NK-92 (cell line): Measurements from ENCODE around the gene GALNT12.

ENCODE experiments used
- DNase-seq: peaks from one replicate; lab custom pipeline; 2025; ENCODE audit not compliant: unreplicated experiment; lab: John Stamatoyannopoulos, UW

GALNT12 gene

DNA sequence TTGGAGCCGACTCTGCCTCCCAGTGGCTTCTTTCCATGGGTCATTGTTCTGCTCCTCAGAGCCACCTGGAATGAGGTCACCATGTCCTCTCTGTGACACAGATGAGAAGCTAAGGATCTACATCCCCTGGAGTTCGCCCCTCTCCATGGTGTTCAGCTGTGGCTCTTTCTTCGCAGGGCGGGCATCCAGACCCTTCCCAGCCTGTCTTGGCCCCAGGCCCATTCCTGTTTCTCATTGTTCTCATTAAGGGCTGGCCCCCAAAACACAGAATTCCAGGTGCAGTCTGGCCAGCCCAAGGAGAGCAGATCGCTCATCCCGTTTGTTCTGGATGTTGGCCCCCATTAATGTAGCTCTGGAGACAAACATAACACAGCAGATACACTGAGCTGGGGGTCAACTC lies 69.8 kb downstream of the GALNT12 start:
- no peak for DNase-seq

DNA sequence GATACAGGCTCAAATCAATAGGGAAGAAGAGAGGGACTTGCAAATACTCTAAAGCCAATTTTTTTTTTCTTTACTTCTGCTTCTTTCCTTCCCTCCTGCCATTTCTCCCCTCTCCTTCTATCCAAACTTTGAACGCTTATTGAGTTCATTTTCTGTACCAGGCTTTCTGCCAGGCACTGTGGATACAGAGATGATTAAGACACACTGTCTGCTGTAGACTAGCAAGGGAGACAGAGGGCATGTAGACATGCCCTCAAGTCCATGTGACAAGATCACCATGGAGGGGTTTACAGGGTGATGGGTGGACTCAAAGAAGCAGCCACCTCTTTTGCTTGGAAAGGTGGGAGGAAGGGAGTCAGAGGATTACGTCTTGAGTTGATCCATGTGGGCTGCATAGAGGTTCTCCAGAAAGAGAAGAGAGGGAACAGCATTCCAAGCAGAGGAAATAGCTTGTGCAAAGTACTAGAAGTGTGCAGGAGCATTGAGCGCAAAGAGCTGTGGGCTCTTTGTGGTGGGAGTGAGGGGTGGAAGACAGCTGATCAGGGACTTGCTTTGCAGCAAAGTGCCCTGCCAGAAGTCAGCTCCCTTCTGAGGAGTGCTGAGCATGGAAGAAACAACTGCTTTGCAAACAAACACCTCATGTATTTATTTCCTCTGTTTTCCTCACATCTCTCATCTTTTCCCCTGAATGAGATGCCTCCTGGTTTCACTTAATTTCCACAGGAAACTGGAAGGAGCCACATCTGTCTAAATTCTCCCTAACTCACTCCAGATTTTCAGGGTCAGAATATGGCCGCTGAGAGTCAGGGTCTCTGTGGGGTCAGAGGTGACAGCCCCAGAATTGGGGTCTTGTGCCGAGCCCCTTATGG lies 71.9 kb downstream of the GALNT12 start:
- no peak for DNase-seq

DNA sequence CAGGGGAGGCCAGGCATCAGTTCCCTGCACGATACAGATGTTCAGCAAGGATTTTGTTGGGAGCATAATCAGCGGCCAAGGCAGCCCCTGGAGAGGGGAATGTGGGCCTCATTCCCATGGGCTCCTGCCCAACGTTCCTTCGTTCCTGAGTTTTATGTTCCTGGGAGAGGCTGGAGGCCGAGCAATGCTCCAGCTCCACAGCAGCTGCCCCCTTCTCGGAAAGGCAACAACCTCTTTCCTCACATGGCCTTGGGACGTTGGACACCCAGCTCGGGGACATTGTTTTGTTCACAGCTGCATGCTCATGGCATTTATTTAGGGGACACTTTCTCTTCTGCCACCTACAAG lies 72.5 kb downstream of the GALNT12 start:
- no peak for DNase-seq

DNA sequence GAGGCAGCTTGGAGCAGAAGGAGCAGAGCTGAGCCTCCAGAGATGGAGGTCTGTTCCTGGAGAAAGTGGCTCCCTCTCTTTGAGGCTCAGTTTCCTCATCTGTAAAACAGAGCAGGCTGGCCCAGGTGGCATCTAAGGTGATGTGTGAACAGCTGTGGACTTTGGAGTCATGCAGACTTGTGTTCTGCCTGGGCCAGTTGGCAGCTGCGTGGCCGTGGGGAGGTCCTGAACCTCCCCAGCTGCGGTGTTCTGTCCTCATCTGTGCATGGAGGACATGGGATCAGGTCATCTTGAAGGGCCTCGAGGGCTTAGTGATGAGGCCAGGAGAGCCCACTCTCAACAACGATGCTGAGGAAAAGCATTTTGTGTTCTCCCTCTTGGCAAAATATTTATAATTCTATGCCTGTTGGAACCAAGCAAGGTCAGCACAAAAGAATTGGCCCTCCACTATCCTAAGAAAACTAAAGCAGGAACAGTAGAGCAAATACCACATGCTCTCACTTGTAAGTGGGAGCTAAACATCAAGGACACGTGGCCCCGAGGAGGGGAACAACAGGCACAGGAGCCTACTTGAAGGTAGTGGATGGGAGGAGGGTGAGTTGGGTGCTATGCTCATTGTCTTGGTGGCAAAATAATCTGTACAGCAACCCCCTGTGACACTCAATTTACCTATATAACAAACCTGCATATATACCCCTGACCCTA lies 73.0 kb downstream of the GALNT12 start:
- no peak for DNase-seq

DNA sequence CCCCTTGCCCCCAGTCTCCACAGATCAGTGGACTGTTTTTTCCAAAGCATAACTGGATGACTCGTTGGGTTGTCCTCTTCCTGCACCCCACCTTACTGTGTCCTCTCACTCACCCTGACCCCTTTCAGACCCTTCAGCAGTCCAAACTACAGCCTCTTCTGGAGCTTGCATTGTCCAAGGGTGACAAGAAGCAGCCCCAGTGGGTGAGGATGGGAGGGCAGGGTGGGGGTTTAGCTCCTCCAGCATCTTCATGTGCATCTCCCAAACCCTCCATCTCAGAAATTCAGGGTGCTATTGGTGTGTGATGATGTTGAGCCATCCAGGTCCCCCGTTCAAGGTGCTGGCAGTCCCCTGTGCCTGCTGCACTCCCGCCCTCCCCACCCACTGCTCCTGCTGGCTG lies 73.9 kb downstream of the GALNT12 start:
- no peak for DNase-seq

DNA sequence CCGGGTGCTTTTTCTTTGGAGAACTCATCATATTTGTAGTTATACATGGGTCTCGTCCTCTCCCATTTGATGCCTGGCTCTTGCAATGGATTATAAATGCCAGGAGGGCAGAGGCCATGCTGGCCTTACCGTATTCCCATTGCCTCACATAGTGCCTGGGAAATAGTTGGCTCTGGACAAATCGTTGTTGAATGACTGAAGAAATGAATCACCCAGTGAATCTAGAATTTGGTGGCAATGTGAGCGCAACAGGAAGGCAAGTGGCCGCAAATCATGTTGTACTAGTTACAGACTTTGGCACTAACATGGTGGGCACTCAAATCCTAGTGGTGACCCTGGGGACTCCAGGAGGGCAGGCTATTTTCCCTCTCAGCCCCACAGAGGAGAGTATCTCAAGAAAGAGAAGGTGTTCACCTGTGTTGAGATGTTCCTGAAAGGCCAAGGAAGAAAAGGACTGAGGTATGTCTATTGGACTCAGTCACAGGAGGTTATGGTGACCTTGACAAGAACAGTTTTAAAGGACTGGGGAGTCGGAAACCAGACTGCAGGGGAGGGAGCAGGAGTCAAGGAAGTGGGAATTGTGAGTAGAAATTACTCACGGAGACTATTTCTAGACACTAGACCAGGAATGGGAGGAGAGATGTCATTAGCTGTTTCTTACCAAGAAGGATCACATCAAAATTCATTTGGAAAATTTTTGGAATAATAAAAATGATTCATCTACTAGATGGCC lies 74.5 kb downstream of the GALNT12 start:
- no peak for DNase-seq

DNA sequence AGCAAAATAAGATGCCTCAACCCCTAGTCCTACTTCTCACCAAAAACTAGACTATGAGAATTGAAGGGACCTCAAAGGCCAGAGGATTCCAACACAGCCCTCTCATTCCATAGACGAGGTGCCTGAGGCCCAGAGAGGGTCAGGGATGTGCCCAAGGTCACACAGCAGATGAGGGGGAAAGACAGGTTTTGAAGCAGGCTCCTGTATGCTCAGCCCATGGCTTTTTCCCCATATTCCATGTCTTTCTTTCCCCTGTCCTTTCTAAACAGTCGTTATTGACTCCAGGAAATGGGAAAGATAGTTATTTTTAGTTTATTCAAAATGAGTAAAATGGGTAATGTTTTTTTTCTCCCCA lies 75.1 kb downstream of the GALNT12 start:
- no peak for DNase-seq

DNA sequence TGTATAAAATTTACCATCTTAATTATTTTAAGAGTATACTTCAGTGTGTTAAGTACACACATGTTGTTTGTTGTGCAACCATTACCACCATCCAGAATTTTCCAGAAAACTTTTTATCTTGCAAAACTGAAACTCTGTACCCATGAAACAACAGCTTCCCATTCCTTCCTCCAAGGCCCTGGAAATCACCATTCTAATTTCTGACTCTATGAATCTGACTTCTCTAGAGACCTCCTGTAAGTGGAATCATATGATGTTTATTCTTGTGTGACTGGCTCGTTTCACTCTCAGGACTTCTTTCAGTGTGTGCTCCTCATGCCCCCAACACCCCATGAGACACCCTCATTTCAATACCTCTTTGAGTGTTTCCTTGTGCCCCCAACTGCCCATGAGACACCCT lies 75.8 kb downstream of the GALNT12 start:
- DNase-seq = no peak

DNA sequence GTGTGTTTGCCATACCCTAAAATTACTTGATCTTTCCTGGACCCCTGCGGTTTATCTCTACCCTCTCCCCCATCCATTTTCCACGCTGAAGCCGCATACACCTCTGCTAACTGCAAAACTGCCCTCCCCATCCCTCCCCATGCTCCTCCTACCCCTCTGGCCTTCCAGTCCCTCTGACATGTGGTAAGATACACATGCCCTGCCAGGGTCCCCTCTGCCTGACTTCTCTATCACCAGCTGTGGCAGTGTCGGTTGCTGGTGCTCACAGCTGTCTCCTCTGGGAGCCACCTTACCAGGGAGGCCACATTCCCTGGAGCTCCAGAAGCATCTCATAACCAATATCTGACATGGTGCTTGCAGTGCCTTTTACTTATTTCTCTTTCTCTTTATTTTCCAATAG lies 77.4 kb downstream of the GALNT12 start:
- no peak for DNase-seq

DNA sequence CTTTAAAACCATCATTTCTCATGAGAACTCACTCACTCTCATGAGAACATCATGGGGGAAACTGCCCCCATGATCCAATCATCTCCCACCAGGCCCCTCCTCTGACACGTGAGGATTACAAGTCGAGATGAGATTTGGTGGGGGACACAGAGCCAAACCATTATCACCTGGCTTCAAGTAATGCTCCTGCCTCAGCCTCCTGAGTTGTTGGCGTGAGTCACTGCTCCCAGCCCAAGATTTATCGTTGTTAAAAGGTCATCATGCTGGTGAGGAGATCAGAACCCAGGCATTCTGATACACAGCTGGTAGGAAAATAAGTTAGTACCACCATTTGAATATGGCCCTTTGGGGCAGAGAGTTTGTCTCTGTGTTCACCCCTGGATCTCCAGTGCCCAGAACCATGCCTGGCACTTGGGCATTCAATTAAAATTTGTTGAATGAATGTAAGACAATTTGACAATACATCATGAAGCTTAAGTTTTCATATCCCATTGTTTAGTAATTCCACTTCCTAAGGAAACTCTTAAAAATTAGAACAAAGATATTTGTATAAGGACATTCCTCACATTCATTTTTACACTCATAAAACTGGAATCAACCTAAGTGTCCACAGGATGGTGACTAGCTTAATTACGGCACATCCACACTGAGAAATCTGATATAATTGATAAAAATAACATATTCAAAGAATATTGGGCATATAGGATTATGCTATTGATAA lies 78.3 kb downstream of the GALNT12 start:
- no peak for DNase-seq

DNA sequence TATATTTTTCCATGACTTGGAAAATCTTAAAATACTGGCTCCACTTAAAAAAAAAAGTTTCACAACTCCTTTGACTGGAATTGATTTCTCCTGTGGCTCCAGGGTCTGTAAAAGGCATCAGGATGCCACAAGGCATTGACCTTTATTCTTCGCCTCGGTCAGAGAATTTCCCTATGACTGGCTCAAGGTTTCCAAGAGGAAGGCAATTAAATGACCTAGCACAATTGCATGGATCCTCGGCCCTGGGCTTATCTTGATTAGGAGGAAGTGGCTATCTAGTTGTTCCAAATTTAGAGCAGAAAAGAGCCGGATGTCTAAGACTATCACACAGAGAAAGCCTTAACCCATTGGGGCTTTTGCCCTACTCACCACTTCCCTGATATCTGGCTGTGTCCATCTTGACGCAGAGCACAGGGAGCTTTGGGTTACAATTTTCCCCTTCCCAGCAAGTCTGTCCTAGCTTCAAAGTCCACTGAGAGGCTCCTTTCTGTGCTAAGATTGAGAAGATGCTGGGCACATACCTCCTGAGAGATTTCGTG lies 79.3 kb downstream of the GALNT12 start:
- no peak for DNase-seq

DNA sequence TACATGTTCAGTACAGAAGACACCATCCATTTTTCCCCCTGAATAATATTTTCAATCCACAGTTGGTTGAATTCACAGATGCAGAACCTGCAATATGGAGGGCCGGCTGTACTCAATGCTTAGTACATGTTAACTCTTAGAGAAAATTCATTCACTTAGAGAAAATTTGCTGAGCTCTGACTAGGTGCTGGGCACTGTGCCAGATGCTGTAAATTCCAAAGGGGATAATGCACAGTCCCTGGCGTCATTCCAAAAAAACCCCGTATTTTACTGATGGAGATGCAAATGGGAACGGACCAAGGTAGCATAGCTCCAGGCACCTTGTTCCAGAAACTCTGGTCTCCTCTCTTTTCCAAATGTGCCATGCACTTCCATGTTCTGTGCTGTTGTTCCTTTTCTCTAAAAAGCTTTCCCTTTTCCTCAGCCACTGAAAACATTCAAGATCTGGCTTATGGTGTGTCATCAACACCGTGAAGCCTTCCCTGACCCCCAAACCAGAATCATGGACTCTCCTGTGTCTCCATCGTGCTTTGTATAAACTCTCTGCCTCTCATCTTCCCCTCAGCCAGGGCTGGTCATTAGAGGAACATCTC lies 80.5 kb downstream of the GALNT12 start:
- no peak for DNase-seq

DNA sequence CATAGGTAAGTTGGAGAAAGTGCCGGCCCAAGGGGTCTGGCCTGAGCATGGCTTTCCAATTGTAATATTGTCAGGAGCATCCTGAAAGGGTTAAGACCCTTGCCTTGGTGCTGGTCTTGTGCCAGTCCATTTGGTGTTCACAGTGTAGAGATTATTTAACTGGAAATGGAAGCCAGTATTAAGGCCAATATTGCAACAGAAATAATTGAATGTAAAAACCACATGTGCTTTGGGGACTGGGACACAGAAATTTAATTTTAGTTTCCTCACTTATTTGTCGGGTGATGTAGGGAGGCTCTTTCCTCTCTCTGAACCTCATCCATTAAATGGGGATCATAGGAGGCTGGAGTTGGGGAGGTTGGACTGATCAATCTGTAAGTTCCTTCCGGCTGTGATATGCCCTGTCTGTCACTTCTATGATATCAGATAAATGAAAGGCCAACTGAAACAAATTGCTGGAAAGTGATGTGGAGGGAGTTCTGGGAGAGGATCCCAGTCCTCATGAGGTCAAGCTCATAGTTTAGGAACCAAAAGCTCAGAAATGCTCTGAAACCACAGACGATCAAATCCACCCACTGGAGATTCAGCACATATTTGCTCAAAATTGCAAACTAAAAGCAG lies 81.4 kb downstream of the GALNT12 start:
- DNase-seq = no peak

DNA sequence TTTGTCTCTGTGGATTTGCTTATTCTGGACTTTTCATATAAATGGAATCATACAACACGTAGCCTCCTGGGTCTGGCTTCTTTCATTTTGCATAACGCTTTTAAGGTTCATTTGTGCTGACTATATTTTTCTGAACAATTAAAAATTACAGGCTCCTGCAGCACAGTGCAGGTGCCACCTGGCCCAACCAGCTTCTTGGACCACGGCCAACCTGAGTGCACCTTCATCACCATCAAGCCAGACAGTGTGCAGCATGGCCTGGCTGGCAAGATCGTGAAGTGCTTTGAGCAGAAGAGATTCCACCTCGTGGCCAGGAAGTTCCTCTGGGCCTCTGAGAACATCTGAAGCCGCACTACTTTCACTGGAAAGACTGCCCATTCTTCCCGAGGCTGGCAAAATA lies 82.8 kb downstream of the GALNT12 start:
- DNase-seq = no peak

DNA sequence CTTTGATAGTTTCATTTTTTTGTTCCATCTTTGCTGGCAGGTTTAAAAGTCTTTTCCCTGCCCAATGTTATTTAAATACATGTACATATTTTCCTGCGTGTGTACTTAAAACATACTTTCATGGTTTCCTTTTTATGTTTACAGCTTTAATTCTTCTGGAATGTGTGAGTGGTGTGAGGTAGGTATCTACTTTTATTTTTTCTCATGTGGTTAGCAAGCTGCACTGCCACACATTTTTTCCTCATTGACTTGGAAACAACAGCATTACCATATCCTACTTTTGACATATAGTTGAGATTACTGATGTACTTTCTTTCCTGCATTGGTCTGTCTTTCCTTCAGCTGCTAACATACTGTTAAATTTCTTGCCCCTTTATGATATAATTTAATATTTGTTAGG lies 84.8 kb downstream of the GALNT12 start:
- DNase-seq = no peak

DNA sequence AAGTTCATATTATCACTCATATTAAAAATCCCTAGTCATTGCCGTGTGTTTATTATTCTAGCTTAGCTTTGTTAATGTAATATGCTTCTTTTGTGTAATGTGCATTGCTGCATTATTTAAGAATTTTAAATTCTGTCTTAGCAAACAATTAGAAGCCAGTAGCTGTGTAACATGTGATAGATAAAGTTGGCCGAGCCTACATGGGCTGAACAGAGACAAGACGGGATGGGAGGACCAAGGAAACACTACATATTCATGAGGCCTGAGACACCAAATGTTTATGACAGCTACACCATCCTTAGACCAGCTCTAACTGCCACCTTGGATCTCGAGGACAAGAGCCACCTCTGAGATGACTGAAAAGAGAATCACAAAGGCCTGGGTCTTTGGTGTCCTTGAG lies 85.2 kb downstream of the GALNT12 start:
- DNase-seq = no peak

DNA sequence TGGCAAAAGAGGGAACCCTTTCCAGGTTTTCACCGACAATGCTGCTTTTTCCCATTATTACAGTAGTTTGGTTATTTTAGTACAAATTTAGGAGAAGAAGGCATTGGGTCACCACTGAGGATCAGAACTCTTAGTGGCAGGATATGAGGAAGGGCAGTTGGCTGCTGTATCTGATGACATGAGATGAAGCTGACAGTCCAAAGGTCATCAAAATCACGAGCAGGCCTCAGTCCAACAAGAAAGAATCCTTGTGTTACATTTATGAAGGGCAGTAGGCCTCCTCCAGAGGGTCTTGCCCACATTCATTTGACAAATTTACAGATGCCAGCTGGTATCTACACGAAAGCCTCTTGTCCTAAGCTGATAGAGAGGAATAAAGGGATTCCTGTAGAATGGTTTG lies 86.7 kb downstream of the GALNT12 start:
- DNase-seq = no peak

DNA sequence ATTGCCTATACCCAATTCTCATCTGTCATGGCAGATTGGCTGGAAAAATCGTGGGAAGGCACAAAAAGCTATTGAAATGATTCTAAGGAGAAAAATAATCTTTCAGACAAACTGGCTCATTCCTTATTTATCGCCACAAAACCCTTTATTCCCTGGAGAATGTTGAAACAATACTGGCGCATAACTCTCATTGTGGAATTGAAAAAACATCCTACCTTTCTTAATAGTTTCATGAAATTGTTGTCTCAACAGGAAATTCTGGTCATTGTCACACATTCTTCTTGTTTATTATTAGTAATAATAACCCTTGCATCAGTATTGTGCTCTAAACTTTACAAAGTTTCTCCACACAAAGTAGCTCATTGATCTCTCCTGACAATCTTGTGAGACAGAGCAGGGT lies 87.3 kb downstream of the GALNT12 start:
- DNase-seq = no peak

DNA sequence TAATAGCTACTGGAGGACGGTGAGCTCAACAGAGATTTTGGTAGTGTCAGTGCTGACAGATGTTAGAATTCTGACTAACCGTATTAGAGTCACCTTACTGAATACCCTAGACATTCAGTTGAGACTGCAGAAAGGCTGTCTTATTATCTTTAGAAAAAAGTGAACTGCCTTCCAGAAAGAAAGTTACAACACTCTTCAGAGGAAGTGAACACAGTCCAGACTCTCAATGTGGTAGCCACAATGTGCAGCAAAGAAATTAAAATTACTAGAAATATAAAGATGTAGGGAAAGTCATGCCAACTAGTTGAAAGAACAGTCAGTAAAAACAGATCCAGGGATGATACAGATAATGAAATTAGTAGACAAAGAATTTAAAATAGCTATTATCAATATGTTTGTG lies 89.2 kb downstream of the GALNT12 start:
- no peak for DNase-seq

DNA sequence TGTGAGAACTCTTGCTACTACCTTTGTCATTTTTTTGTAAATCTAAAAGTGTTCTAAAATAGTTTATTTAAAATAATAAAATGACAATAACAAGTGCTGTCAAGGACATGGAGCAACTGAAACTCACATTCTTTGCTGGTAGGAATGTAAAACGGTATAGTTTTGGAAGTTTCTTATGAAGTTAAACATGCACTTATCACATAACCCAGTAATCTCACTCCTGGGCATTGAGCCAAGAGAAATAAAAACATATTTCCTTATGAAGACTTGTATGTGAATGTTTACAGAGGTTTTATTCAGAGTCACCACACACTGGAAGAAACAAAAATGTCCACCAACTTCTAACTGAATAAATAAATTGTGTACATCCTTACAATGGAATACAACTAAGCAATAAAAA lies 90.3 kb downstream of the GALNT12 start:
- no peak for DNase-seq
